ENCODE measurements around the gene UBE2O.
A peak's percentile ranks its signal among the peaks of the same experiment; 100 is the strongest.

Gene UBE2O

DNA sequence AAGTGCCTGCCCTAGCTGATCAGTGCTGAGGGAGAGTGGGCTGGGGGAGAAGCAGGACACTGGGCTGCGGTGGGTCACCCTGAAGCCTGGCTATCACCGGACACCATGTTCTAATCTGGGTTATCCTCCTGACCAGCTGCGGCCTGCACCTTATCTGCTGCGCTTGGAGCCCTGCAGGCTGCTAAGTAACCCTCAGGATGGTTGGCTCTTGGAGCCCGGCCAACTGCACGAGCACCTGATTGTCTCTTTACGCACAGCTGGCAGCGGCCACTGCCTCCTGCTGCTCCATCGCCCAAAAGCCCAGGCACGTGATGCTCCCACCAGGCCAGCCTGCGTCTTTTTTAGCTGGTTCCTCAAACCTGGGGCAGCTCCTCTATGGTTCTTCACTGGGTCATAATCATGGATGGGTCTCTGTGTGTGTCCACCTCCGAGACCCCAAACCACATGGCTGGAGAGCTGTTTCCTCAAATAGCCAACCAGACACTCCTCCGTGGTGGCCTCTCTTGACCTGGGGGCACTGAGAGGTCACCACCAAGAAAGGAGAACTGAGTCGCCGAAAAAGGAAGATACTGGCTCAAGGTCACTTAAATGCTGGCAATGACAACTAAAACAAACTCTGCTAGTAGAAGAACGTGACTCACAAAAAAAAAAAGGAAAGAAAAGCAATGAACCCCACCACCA lies 46.8 kb downstream of the UBE2O start:
- DNase-seq = no peak
- in situ Hi-C loops (cut with HindIII; ENCODE audit: low pct_ligation_motif_present, low pct_unique_long_range_greater_than_20kb, low sequenced_read_pairs) = no loop called here

DNA sequence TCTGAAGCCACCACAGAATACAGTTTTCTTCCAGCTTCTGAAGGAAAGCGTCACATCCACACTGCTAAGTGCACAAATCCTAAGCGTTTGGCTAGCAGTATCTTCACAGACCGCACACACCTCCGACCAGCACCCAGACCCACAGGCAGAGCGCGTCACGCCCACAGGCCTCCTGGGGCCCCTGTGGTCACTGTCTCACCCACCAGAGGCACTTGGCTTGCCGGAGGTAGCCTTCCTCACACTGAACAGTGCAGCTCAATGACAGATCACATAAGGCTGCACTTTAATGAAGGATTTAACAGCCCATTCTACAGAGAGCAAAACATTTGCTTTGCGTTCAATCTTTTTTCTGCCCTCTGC lies 47.4 kb downstream of the UBE2O start:
- no peak for DNase-seq
- in situ Hi-C loops (cut with HindIII; ENCODE audit: low pct_ligation_motif_present, low pct_unique_long_range_greater_than_20kb, low sequenced_read_pairs) = no loop called here

- no peak for DNase-seq
- in situ Hi-C loops (cut with HindIII; ENCODE audit: low pct_ligation_motif_present, low pct_unique_long_range_greater_than_20kb, low sequenced_read_pairs) = no loop called here
These were observed 47.9 kb downstream of the UBE2O start for GRCh38 chr17:76404976-76405563.

GRCh38 chr17:76404256-76404655 lies 48.7 kb downstream of the UBE2O start:
- in situ Hi-C loops (cut with HindIII; ENCODE audit: low pct_ligation_motif_present, low pct_unique_long_range_greater_than_20kb, low sequenced_read_pairs) = no loop called here
- DNase-seq = no peak

GRCh38 chr17:76402711-76403110 lies 50.2 kb downstream of the UBE2O start:
- in situ Hi-C loops (cut with HindIII; ENCODE audit: low pct_ligation_motif_present, low pct_unique_long_range_greater_than_20kb, low sequenced_read_pairs) = no loop called here
- DNase-seq = no peak

DNA sequence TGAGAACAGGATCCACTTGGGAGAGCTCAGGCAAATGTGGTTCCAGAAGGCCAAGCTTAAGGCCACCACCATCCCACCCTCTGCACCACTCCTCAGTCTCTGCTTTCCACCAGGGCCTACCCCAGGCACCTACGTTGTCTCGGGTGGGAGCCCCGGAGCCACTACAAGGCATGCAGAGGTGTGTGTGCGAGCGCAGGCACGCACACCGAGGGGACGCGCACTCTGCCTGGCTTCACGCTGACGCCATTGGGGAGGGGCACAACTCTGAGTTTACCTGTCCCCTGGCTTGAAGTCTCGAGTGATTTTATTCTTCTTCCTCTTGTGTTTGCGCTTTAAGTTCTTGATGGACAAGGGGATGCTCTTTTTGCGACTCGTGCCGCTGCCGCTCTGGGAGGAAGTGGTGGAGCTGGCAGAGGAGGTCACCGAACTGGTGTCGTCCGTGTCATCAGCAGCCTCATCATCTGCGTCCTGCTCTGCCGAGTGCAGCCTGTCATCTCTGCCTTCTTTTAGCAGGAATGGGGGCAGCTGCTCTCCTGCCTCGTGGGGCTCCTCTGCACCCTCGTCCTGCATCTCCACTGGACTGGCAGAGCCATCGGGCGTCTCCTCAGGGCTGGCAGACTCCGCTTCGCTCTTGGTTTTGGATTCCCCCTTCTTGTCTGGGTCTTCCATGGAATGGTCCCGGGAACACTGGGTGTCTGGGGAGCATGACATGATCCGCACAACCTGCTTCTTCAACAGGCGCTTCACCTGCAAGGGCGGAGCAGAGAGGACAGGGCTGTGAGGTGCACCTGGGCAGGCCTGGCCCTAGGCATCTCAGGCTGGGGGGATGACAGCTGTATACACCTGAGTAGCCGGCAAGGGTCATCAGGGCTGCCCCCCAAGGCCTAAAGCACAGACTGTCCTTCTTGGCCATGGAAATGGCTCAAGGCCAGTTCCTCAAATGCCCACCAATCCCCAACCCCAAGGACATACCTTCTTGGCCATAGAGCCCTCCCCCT lies 53.5 kb downstream of the UBE2O start:
- in situ Hi-C loops (cut with HindIII; ENCODE audit: low pct_ligation_motif_present, low pct_unique_long_range_greater_than_20kb, low sequenced_read_pairs) = no loop called here
- DNase-seq = no peak

GRCh38 chr17:76398523-76399174 lies 54.3 kb downstream of the UBE2O start:
- in situ Hi-C loops (cut with HindIII; ENCODE audit: low pct_ligation_motif_present, low pct_unique_long_range_greater_than_20kb, low sequenced_read_pairs) = no loop called here

DNA sequence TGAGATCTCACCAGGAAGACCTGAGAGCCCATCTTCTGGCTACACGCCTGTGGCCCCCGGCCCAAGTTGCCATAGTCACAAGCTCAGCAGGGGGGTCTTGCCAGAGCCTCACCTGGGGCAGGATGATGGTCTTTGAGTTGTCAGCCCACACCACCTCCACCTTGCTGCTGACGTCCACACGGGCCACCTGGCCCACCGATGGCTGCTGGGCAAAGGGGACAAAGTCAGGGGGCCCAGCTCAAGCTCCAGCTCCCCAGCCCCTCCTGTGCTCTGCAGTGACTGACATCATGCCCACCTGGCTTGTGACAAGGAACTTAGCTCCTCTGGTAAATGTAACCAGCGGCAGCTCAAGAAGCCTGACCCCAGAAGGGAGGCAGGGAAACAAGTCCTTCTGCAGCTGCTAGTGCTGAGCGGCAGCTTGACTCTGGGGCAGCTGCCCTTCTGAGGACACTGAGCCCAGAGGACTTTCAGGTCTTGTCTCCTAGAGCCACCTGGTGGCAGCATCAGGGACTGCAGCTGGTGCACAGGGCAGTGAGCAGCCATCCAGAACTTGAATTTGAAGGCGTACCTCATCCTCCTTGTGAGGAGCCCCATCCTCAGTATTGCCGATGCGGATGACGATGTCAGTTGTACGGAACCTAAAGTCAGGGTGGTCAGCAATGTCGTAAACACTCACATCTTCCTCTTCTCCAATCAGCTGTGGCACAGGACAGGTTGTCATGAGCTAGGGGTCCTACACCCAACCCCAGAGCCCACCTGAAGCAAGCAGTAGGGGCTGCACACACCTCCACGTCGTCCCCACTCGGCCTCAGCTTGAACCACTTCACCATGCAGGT lies 55.0 kb downstream of the UBE2O start:
- in situ Hi-C loops (cut with HindIII; ENCODE audit: low pct_ligation_motif_present, low pct_unique_long_range_greater_than_20kb, low sequenced_read_pairs) = no loop called here
- peak; percentile 92 for DNase-seq

More at GRCh38 chr17:76398523-76399174, 54.3 kb downstream of the UBE2O start:
- DNase-seq = peak; percentile 53

DNA sequence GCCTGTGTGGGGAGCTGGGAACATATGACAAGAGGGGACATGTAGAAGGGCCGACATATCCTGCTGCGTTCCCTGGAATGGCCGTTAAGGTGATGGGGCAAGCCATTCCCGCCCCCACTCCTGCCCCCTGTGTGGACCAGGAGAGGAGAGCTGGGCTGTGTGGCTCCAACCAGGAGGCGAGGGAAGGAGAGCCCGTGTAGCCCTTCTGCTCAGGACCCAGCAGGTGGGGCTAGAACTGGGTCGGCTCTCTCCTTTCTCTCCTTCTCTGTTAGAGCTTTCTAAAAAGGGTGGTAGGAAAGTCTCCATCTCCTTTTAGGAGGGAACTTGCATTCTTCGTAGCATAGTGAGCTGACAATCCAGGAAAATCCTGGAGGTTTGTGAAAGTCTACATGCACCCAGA lies 55.8 kb downstream of the UBE2O start:
- in situ Hi-C loops (cut with HindIII; ENCODE audit: low pct_ligation_motif_present, low pct_unique_long_range_greater_than_20kb, low sequenced_read_pairs) = no loop called here

DNA sequence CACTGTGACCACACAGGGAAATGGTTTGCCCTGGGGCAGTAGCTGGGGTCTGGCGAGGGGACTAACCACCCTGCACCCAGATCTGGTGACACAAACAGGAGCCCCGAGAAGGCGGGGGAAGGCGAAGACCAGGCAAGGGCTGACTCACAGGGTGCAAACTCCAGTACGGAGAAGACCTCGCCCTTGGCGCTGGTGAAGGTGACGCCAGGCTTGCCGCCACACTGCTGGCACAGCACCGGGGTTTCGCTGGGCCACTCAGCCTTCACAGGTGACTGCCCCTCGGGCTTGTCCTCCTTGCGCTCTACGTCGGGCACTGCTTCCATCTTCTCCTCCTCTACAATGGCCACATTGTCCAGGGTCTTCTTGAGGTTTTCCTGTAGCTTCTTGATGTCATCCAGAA lies 57.0 kb downstream of the UBE2O start:
- in situ Hi-C loops (cut with HindIII; ENCODE audit: low pct_ligation_motif_present, low pct_unique_long_range_greater_than_20kb, low sequenced_read_pairs) = no loop called here

More for the DNA sequence above, 55.8 kb downstream of the UBE2O start:
- DNase-seq = no peak

GRCh38 chr17:76394166-76394565 lies 58.8 kb downstream of the UBE2O start:
- in situ Hi-C loops (cut with HindIII; ENCODE audit: low pct_ligation_motif_present, low pct_unique_long_range_greater_than_20kb, low sequenced_read_pairs) = no loop called here
- peak; percentile 94 for DNase-seq

More for the DNA sequence above, 57.0 kb downstream of the UBE2O start:
- DNase-seq = no peak

GRCh38 chr17:76391200-76391715 lies 61.7 kb downstream of the UBE2O start:
- no peak for DNase-seq
- in situ Hi-C loops (cut with HindIII; ENCODE audit: low pct_ligation_motif_present, low pct_unique_long_range_greater_than_20kb, low sequenced_read_pairs) = no loop called here

DNA sequence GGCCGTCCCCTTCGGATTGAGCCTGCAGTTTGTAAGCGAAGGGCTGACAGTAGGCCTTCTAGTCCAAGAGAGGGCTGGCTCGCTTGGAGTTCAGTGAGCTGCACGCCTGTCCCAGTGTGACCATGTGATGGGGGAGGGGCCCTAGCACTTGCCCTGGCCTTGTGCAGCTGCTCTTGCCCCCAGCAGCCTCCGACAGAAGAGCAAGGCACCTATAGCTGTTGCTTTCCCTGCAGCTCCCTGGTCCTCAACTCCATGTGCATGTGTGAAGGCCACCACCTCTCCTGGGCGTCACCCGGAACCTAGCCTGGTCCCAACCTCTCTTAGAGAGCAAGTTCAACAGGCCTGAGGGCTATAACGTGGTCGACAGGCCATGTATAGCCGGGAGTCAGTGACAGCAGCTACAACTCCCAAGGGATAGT lies 62.9 kb downstream of the UBE2O start:
- in situ Hi-C loops (cut with HindIII; ENCODE audit: low pct_ligation_motif_present, low pct_unique_long_range_greater_than_20kb, low sequenced_read_pairs) = no loop called here
- DNase-seq = no peak

DNA sequence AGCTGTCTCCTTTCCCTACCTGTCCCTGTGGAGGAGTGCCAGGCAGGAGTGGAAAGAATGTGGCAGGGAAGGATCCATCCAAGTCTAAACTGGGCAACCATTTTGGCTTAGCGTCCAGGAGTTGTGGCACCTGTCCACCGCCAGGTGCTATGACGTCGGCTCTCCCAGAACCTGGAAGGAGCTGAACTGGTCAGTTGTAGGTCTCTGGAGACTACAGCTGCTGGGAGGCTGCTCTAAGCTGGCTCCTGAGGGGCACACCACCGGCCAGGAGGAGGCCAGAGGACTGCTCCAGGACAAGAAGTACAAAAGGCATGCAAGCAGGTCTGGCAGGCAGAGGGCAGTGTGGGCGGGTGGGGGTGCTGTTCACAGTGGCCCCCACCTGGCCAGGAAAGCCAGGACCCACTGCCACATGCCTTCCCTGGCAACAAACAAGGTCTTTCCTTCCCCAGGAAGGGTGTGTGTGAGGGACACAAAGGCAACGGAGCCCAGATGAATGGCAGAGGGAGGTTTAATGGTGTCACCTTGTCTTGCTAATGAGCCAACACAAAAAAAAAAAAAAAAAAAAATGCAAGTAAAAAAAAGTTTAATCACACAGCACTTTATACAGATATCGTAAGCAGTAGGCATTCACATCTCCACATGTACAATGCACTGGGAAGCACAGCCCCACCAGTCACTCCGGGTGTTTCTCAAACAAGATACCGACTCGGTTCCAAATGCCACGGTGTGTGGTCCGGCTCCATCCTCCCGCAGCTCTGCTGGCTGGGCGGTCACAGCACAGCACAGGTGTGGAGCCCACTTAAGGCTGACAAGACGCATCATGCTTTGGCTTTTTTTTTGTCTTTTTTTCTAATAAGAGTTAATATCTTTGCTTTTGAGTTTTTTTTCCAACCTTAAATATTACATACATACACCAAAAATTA lies 63.7 kb downstream of the UBE2O start:
- DNase-seq = no peak
- in situ Hi-C loops (cut with HindIII; ENCODE audit: low pct_ligation_motif_present, low pct_unique_long_range_greater_than_20kb, low sequenced_read_pairs) = no loop called here

- no peak for DNase-seq
- in situ Hi-C loops (cut with HindIII; ENCODE audit: low pct_ligation_motif_present, low pct_unique_long_range_greater_than_20kb, low sequenced_read_pairs) = no loop called here
These were observed 65.8 kb downstream of the UBE2O start for GRCh38 chr17:76386966-76387765.

All from ACHN (cell line).